SJCRH30 (cell line): ENCODE results near the gene GPSM1. TPM values are rescaled to one million over a fixed set of nuclear protein-coding genes. Genes with fewer than 3 reads are reported as not detected.

ENCODE experiments used
- DNase-seq, 2 experiments: peaks; one replicate each; pipeline ENCODE4 v3.0.0-alpha.2; 2015 to 2020
- H3K27ac ChIP-seq: fragments of 250-450 bp; sonication (Bioruptor Pico); 2 replicates; pipeline ENCODE4 v1.5.1; 2020; ENCODE audit warnings: mild to moderate bottlenecking, moderate library complexity
- H3K27me3 ChIP-seq: fragments of 250-450 bp; sonication (Bioruptor Pico); 2 replicates; pipeline ENCODE4 v1.5.1; 2020; ENCODE audit warnings: mild to moderate bottlenecking, moderate library complexity
- H3K36me3 ChIP-seq: fragments of 250-450 bp; sonication (Bioruptor Pico); 2 replicates; pipeline ENCODE4 v1.5.1; 2020; ENCODE audit warnings: mild to moderate bottlenecking, moderate library complexity
- H3K4me1 ChIP-seq: fragments of 250-450 bp; sonication (Bioruptor Pico); 2 replicates; pipeline ENCODE4 v1.5.1; 2020; ENCODE audit warnings: mild to moderate bottlenecking, moderate library complexity
- H3K4me3 ChIP-seq: fragments of 250-450 bp; sonication (Bioruptor Pico); 2 replicates; pipeline ENCODE4 v1.5.1; 2020; ENCODE audit warnings: mild to moderate bottlenecking, moderate library complexity
- H3K9me3 ChIP-seq: fragments of 250-450 bp; sonication (Bioruptor Pico); replicated peaks from 2 replicates; pipeline ENCODE4 v1.5.1; 2020; ENCODE audit warnings: mild to moderate bottlenecking, moderate library complexity
- total RNA-seq: library from RNA; depleted of rRNA; stranded (reverse); fragments of >200 nt; shearing (Covaris generic); gene quantifications from 2 replicates; pipeline ENCODE4 v1.2.3, GENCODE V29; 2014

Gene GPSM1
- total RNA-seq, 1 experiment from 2014 or later: 57.2 TPM

GRCh38 chr9:136326061-136326760 lies 1.1 kb upstream of the GPSM1 start:
- peak overlapping the region; percentile 76 for H3K4me3 ChIP-seq

DNA sequence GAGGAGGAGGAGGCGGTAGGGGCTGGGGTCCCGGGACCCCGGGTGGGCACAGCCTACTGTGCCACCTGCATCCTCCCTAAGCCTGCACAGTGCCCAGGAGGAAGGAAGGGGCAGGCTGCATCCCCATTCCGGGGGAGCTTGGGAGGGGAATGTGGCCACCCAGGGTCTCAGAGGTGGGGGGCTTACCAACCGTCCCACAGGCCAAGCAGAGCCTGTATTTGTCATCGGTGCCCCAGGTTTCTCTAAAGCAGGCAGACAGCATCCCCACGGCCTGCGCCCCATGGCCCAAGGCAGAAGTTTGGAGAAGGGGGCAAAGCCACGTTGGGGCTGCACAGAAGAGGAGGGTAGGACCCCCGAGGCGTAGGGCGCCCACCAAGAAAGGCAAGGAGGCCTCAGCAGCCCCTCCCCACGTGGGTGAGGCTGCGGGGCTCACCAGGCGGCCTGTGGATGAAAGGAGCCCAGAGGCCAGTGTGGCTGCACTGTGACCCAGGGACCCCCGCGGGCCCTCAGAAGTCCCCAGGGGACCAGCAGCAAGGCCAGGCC lies 507 bp upstream of the GPSM1 start:
- H3K9me3 ChIP-seq: no peaks in the 10 kb centered on the region
- peak overlapping the region; percentile 76 for H3K4me3 ChIP-seq
- peak; percentile 52 to 61 for DNase-seq
- H3K27ac ChIP-seq: peak overlapping the region; percentile 85
- H3K4me1 ChIP-seq: peaks cover 24% of the 10 kb centered on the region
- H3K27me3 ChIP-seq: peaks cover 17% of the 10 kb centered on the region
- H3K36me3 ChIP-seq: peaks cover 5% of the 10 kb centered on the region; the same call in 1 of the 2 replicates

More at GRCh38 chr9:136326061-136326760, 1.1 kb upstream of the GPSM1 start:
- Histone ChIP-seq H3K9me3 (no peaks in the 10 kb centered on the region), H3K27me3 (peaks cover 17% of the 10 kb centered on the region), H3K27ac (peak overlapping the region; percentile 85), H3K4me1 (peaks cover 24% of the 10 kb centered on the region), H3K36me3 (no peaks in the 10 kb centered on the region; the same call in 1 of the 2 replicates)
- DNase-seq: peak; percentile 87 to 92

DNA sequence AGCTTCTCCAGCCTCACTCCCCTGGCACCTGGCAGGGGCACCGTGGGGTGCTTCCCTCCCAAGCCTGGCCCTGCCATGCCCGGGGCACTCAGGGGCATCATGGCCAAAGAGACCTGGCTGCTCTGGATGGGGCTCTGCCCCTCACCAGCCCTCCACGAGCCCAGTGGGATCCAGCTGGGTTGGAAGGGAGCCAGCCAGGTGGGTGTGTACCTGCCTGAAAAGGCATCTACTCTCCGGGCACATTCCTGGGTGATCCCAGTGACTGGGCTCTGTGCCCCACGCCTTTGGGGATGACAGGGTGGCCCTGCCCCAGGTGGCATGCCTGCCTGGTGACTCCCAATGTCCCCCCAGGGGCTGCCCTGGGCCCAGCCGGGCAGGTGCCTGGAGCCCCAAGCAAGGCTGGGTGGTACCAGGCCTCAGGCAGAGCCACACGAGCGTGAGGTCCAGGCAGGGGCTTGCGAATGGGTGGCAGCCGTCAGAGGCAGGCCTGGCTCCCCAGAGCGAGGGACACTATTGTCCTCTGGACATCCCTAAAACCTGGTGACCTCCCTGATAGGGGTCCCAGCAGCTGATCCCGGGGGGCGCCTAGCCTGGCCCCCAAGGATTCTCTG lies 777 bp downstream of the GPSM1 start:
- Histone ChIP-seq H3K27ac (peak overlapping the region; percentile 63), H3K27me3 (peaks cover 7% of the 10 kb centered on the region; the same call in 1 of the 2 replicates), H3K4me1 (peaks cover 20% of the 10 kb centered on the region), H3K9me3 (no peaks in the 10 kb centered on the region), H3K36me3 (peaks cover 12% of the 10 kb centered on the region; the same call in 1 of the 2 replicates), H3K4me3 (peak overlapping the region; percentile 76)
- DNase-seq: no peak

- peak overlapping the region; percentile 63 for H3K27ac ChIP-seq
- peak; percentile 95 to 96 for DNase-seq
- H3K9me3 ChIP-seq: no peaks in the 10 kb centered on the region
- H3K27me3 ChIP-seq: peaks cover 2% of the 10 kb centered on the region; the same call in 1 of the 2 replicates
- H3K4me1 ChIP-seq: peaks cover 20% of the 10 kb centered on the region
- H3K4me3 ChIP-seq: peak overlapping the region; percentile 76
- H3K36me3 ChIP-seq: peaks cover 12% of the 10 kb centered on the region; the same call in 1 of the 2 replicates
Measured at GRCh38 chr9:136328622-136329041, 1.3 kb downstream of the GPSM1 start.

GRCh38 chr9:136329211-136329627 lies 1.9 kb downstream of the GPSM1 start:
- no peak for DNase-seq
- Histone ChIP-seq H3K27me3 (no peaks in the 10 kb centered on the region), H3K4me1 (peaks cover 20% of the 10 kb centered on the region), H3K27ac (peak overlapping the region; percentile 63), H3K36me3 (peaks cover 14% of the 10 kb centered on the region), H3K9me3 (no peaks in the 10 kb centered on the region), H3K4me3 (peak overlapping the region; percentile 76)

GRCh38 chr9:136329636-136330405 lies 2.5 kb downstream of the GPSM1 start:
- Histone ChIP-seq H3K4me1 (peaks cover 20% of the 10 kb centered on the region), H3K9me3 (no peaks in the 10 kb centered on the region), H3K36me3 (peaks cover 16% of the 10 kb centered on the region), H3K27ac (no peak overlapping the region), H3K27me3 (no peaks in the 10 kb centered on the region), H3K4me3 (peak overlapping the region; percentile 76; the same call in 1 of the 2 replicates)
- no peak for DNase-seq

DNA sequence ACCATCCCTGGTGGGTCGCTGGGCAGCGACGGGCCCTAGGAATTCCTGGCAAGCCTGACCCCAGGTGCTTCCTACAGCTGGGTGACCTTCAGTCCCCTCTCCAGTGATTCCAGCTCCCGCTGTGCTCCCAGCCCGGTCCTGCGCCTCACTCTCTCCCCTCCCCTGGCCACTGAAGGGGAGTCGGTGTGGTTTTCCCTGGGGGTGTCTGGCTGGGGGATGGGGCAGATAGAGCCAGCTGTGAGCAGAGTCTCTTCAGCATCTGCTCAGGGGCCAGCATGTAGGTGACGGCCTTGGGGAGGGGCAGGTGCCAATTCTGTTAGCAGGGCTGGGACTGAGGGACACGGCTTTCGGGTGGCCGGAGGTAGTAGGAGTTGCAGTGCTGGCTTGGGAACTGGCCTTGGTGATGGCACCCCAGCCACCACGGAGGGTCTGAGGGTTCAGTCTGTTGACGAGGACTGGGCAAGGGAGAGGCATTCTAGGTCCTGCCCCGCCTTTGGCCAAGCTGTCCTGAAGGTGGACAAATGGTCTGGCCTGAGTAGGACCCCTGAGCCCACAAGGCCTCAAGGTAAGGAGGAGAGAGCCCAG lies 3.2 kb downstream of the GPSM1 start:
- H3K27me3 ChIP-seq: no peaks in the 10 kb centered on the region
- peaks cover 21% of the 10 kb centered on the region for H3K36me3 ChIP-seq
- peaks cover 15% of the 10 kb centered on the region for H3K4me1 ChIP-seq
- no peak overlapping the region for H3K4me3 ChIP-seq
- DNase-seq: no peak
- no peak overlapping the region for H3K27ac ChIP-seq
- no peaks in the 10 kb centered on the region for H3K9me3 ChIP-seq

GRCh38 chr9:136331030-136331429 lies 3.7 kb downstream of the GPSM1 start:
- H3K27me3 ChIP-seq: no peaks in the 10 kb centered on the region
- H3K4me3 ChIP-seq: no peak overlapping the region
- H3K4me1 ChIP-seq: peaks cover 10% of the 10 kb centered on the region; the same call in 1 of the 2 replicates
- no peaks in the 10 kb centered on the region for H3K9me3 ChIP-seq
- no peak overlapping the region for H3K27ac ChIP-seq
- peaks cover 24% of the 10 kb centered on the region for H3K36me3 ChIP-seq
- no peak for DNase-seq

DNA sequence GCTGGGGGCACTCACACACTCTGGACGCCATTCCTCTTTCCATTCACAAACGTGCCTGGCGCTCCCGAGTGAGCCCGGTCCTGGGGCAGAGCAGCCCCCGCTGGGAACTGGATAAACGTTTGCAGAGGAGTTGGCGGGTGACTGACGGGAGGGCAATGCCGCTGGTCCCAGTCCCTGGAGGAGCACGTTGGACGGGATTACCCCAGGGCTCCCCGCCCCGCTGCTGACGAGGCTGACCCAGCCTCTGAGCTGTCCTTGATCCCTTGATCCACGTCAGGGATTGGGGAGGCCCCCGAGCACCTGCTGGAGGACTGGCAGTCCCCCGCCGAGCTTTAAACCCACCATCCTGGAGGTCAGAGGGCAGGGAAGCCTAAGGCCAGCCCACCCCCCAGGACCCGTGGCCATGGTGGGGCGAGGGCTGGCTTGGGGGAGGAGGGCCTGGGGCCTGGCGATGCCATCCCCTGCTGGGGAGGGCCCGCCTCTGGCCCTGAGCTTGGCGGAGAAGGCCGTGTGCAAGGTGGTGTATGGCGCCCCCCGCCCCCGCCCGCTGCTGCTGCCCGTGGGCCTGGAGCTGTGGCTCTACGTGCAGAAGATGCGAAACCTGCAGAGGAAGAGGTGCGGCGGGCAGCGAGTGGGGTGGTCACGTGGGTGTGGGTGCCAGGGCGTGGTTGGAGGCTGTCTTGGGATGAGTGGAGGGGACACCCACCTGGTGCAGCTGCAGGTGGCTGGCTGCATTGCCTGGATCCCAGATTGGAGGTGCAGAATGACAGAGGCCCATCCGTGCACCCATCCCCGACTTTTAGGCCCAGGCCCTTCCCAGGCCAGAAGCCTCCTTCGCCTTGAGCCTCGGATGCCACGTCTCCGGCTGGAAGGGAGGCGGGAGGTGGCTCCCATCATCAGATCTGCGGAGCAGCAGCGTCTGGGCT lies 4.5 kb downstream of the GPSM1 start:
- Histone ChIP-seq H3K4me1 (peaks cover 6% of the 10 kb centered on the region; the same call in 1 of the 2 replicates), H3K27me3 (no peaks in the 10 kb centered on the region), H3K4me3 (no peak overlapping the region), H3K27ac (no peak overlapping the region), H3K9me3 (no peaks in the 10 kb centered on the region), H3K36me3 (peaks cover 32% of the 10 kb centered on the region)
- DNase-seq: no peak

- Histone ChIP-seq H3K9me3 (no peaks in the 10 kb centered on the region), H3K27ac (no peak overlapping the region), H3K4me3 (no peak overlapping the region), H3K27me3 (no peaks in the 10 kb centered on the region), H3K36me3 (peaks cover 37% of the 10 kb centered on the region), H3K4me1 (peaks cover 4% of the 10 kb centered on the region; the same call in 1 of the 2 replicates)
- no peak for DNase-seq
Measured at GRCh38 chr9:136332482-136332983, 5.2 kb downstream of the GPSM1 start.

- H3K36me3 ChIP-seq: peaks cover 40% of the 10 kb centered on the region
- peaks cover 4% of the 10 kb centered on the region; the same call in 1 of the 2 replicates for H3K4me1 ChIP-seq
- H3K27me3 ChIP-seq: no peaks in the 10 kb centered on the region
- no peaks in the 10 kb centered on the region for H3K9me3 ChIP-seq
- H3K4me3 ChIP-seq: no peak overlapping the region
- DNase-seq: no peak
- no peak overlapping the region for H3K27ac ChIP-seq
Measured at GRCh38 chr9:136333045-136333444, 5.7 kb downstream of the GPSM1 start.

GRCh38 chr9:136333486-136333885 lies 6.1 kb downstream of the GPSM1 start:
- no peaks in the 10 kb centered on the region for H3K9me3 ChIP-seq
- H3K27me3 ChIP-seq: no peaks in the 10 kb centered on the region
- H3K4me3 ChIP-seq: no peak overlapping the region
- H3K27ac ChIP-seq: no peak overlapping the region
- H3K36me3 ChIP-seq: peaks cover 45% of the 10 kb centered on the region
- H3K4me1 ChIP-seq: peaks cover 4% of the 10 kb centered on the region; the same call in 1 of the 2 replicates
- no peak for DNase-seq

DNA sequence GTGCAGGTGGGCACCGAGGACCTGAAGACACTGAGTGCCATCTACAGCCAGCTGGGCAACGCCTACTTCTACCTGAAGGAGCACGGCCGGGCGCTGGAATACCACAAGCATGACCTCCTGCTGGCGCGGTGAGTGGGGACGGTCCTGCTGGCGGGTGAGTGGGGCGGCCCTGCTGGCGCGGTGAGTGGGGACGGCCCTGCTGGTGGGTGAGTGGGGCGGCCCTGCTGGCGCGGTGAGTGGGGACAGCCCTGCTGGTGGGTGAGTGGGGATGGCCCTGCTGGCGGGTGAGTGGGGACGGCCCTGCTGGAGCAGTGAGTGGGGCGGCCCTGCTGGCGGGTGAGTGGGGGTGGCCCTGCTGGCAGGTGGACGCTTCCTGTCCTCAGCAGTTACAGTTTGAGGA lies 7.2 kb downstream of the GPSM1 start:
- H3K27me3 ChIP-seq: no peaks in the 10 kb centered on the region
- H3K27ac ChIP-seq: no peak overlapping the region
- DNase-seq: no peak
- no peak overlapping the region for H3K4me3 ChIP-seq
- H3K9me3 ChIP-seq: no peaks in the 10 kb centered on the region
- no peaks in the 10 kb centered on the region for H3K4me1 ChIP-seq
- H3K36me3 ChIP-seq: peaks cover 53% of the 10 kb centered on the region
